HUDEP-2 (cell line): ENCODE measurements around the gene TFDP1.
A peak's percentile ranks its signal among the peaks of the same experiment; 100 is the strongest.
"Not testable (repeated sequence)": the region's sequence is repeated elsewhere in the genome, so short reads cannot be mapped to it uniquely, and the experiment has no call there.

Experiments
- DNase-seq, 76 experiments: peaks; one replicate each; lab custom pipeline; 2025; ENCODE audit not compliant: unreplicated experiment in 76 of 76; lab: John Stamatoyannopoulos, UW

Gene TFDP1

GRCh38 chr13:113548778-113549621 lies 35.6 kb upstream of the TFDP1 start:
- DNase-seq = no peak

- no peak for DNase-seq
These were observed 34.1 kb upstream of the TFDP1 start for GRCh38 chr13:113550453-113550852.

- DNase-seq = no peak
These were observed 33.2 kb upstream of the TFDP1 start for GRCh38 chr13:113551081-113552000.

DNA sequence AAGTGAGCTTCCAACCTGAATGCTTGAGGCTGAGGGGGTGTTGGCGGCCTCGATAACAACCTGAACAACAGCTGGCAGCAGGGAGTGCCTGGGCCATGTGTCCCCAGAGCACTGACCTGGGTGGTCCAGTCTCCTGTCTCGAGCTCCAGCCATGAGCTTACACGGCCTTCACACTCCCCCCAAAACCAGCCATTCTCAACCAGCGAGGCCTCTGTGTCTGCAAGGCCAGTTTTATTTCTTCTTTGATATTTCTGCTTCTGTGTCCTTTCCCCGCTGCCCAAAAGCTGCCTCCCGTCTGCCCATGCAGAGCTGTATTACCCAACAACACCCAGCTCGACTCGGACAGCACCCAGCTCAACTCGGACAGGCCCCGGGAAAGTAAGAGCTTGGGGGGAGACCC lies 32.5 kb upstream of the TFDP1 start:
- no peak for DNase-seq

- DNase-seq = no peak
These were observed 31.6 kb upstream of the TFDP1 start for GRCh38 chr13:113552786-113553434.

DNA sequence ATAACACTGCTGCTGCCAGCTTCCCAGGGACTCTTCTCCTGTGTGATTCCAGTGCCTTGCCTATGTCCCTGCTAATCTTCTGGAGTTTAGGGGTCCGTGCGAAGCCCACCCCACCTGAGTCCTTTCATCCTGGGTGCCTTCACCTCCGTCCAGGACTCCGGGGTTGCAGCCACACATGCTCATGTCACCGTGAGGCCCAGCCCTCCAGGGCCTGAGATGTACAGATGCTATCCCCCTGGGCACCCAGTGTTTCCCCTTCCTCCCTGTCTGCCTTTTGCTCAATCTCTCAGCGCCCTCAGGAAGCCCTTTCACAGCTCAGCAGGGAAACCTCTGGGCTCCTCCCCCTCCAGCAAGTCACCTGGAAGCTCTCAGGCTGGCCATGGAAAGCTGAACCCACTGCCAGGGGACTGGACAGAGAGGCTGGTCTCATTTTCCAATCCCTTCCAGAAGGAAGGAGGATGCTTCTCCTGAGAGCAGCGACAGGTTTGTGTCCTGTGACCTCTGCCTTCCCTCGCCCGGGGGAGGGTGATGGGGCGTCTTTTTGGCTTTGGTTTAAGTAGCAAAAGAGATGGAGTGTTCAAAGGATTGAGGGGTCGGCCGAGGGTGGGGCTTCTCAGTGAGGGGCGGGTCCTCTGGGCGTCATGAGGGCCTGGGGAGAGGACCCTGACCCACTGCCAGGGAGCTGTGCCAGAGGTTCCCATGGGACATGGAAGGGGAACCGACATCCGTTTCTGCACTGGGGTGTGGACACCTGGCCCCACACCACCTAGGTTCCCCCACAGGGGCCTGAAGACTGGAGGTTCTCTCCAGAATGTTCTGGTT lies 30.8 kb upstream of the TFDP1 start:
- no peak for DNase-seq

DNA sequence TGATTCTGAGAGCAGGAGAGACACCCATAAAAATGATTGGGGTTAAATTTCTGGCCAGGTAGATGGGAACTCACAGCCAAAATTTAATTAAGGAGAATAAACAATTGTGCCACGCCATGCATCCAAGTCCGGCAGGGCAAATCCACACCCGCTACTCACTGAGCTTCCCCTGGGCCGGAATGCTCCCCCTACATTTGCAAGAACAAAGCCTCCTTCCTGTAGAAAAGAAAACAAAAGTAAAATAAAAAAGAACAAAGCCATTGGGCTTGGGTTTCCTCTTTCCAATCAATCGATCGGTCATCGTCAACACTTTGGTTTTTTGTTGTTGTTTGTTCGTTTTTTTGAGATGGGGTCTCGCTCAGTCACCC lies 30.2 kb upstream of the TFDP1 start:
- DNase-seq = no peak

GRCh38 chr13:113555141-113555540 lies 29.4 kb upstream of the TFDP1 start:
- no peak for DNase-seq

- DNase-seq = no peak
These were observed 27.5 kb upstream of the TFDP1 start for GRCh38 chr13:113557013-113557412.

DNA sequence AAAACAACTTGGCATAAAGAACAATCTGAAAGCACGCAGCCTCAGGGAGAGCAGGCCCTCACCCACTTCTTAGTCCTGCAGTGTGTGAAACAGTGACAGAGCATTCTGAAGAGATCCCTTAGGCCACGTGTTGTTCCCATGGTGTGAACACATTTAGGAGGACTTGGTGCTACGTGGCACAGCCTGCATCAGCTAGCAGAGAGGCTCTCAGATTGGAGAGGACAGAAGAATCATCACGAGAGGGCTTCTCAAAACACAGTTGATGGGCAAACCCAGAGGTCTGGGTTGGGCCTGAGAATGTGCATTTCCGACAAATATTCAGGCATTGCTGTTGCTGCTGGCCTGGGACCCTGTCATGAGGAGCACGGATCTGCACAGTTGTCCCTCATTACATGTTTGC lies 26.1 kb upstream of the TFDP1 start:
- DNase-seq = no peak

GRCh38 chr13:113559061-113559460 lies 25.5 kb upstream of the TFDP1 start:
- no peak for DNase-seq

DNA sequence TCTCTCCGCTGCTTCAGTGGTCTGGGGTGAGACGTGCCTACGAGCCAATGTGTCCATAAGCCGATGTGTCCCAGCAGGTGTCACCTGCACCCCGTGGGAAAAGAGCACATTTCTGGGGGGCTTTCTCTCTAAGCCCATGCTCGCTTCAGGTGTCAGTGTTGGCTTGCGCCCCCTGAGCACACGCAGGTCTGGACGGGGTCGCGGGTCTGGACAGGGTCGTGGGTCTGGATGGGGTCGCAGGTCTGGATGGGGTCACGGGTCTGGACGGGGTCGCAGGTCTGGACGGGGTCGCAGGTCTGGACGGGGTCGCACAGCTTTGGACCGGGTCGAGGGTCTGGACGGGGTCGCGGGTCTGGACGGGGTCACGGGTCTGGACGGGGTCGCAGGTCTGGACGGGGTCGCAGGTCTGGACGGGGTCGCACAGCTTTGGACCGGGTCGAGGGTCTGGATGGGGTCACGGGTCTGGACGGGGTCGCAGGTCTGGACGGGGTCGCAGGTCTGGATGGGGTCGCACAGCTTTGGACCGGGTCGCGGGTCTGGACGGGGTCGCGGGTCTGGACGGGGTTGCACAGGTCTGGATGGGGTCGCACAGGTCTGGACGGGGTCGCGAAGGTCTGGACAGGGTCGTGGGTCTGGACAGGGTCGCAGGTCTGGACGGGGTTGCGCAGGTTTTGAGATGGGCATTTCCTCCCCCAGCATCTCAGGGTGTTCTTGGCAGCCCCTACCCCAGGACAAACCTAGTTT lies 24.5 kb upstream of the TFDP1 start:
- no peak for DNase-seq

- no peak for DNase-seq
These were observed 23.7 kb upstream of the TFDP1 start for GRCh38 chr13:113560645-113561416.

- DNase-seq = no peak
These were observed 23.0 kb upstream of the TFDP1 start for GRCh38 chr13:113561417-113562084.

GRCh38 chr13:113562085-113562749 lies 22.3 kb upstream of the TFDP1 start:
- DNase-seq = peak in 47 of 76 experiments; percentile 2 to 60 (median 36)

- no peak for DNase-seq
These were observed 21.7 kb upstream of the TFDP1 start for GRCh38 chr13:113562844-113563243.

DNA sequence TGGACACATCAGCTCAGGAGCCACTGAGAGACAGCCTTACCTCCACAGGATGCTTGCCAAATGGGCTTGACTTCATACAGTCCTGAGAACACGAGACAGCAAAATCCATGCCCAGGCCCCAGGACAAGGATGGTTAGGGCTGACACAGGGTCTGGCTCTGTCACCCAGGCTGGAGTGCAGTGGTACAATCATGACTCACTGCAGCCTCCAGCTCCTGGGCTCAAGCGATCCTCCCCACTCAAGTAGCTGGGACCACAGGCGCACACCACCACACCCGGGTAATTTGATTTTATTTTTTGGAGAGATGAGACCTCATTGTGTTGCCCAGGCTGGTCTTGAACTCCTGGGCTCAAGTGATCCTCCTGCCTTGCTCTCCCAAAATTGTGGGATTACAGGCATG lies 21.0 kb upstream of the TFDP1 start:
- DNase-seq = not testable (repeated sequence)
